B cell (primary cell): ENCODE measurements around the gene OXCT1. TPM values are rescaled to one million over a fixed set of nuclear protein-coding genes. Genes with fewer than 3 reads are reported as not detected.

Experiments used
- ATAC-seq: fragments of 200-7000 bp; cut with Tn5 transposase; one replicate; pipeline ENCODE4 v1.10.0; 2021; ENCODE audit warnings: low read depth, mild to moderate bottlenecking, moderate number of reproducible peaks, moderate library complexity
- CTCF ChIA-PET: fragments of 350-600 bp; sonication (Branson Sonifier 250); formaldehyde crosslinking; loops from one replicate; lab custom pipeline; 2021; ENCODE audit warnings: antibody characterized with exemption, inconsistent platforms; lab: Charles Lee
- POLR2A ChIA-PET: fragments of 350-600 bp; sonication (Branson Sonifier 250); formaldehyde crosslinking; loops from one replicate; lab custom pipeline; 2021; ENCODE audit warnings: antibody characterized with exemption; lab: Charles Lee
- DNase-seq: peaks from one replicate; pipeline ENCODE4 v3.0.0; 2013
- H2AFZ ChIP-seq: 2 replicates; pipeline ENCODE4 v1.6.1; 2012; ENCODE audit warnings: mild to moderate bottlenecking, low read depth, low read length; ENCODE audit not compliant: insufficient read depth, poor library complexity, severe bottlenecking
- H3K27ac ChIP-seq, 2 donors: 1 replicate in 1 of 2; 2 replicates in 1 of 2; pipeline ENCODE4 v1.5.1; 2012 to 2013; ENCODE audit warnings: low read length in 2 of 2, mild to moderate bottlenecking in 2 of 2, moderate library complexity in 1 of 2
- H3K27me3 ChIP-seq, 4 experiments: fragments of 200-600 bp in 1 of 4; sonication (generic) in 1 of 4; replicated peaks in 1 of 4; 1 replicate in 2 of 4; 2 replicates in 2 of 4; pipeline versions ENCODE4 v1.6.1 to v1.7.0; 2013 to 2016; ENCODE audit warnings: low read length in 3 of 4, mild to moderate bottlenecking in 2 of 4, mixed read lengths in 1 of 4, moderate library complexity in 1 of 4; ENCODE audit not compliant: insufficient read depth in 4 of 4, control insufficient read depth in 3 of 4; ENCODE audit errors: control extremely low read depth in 1 of 4
- H3K36me3 ChIP-seq, 2 experiments: replicated peaks in 1 of 2; 1 replicate in 1 of 2; 2 replicates in 1 of 2; pipeline versions ENCODE4 v1.6.1 to v1.7.1; 2013; ENCODE audit warnings: low read length in 1 of 2; ENCODE audit not compliant: insufficient read depth in 2 of 2, control insufficient read depth in 1 of 2; ENCODE audit errors: control extremely low read depth in 1 of 2, extremely low read depth in 1 of 2
- H3K4me1 ChIP-seq, 2 donors: fragments of 200-600 bp in 1 of 2; sonication (generic) in 1 of 2; 1 replicate in 1 of 2; 2 replicates in 1 of 2; pipeline versions ENCODE4 v1.5.1 to v1.6.1; 2013 to 2017; ENCODE audit warnings: low read length in 2 of 2; ENCODE audit not compliant: control insufficient read depth in 2 of 2, insufficient read depth in 2 of 2
- H3K4me2 ChIP-seq: replicated peaks from 2 replicates; pipeline ENCODE3; 2012; ENCODE audit warnings: mild to moderate bottlenecking, low read depth, low read length; ENCODE audit not compliant: poor library complexity, severe bottlenecking
- H3K4me3 ChIP-seq, 5 experiments: fragments of 200-600 bp in 1 of 5; sonication (generic) in 1 of 5; 1 replicate in 3 of 5; 2 replicates in 2 of 5; pipeline versions ENCODE4 v1.5.1 to v1.7.0; 2011 to 2016; ENCODE audit warnings: low read length in 4 of 5, mild to moderate bottlenecking in 4 of 5, low read depth in 2 of 5, control low read depth in 1 of 5, moderate library complexity in 1 of 5; ENCODE audit not compliant: insufficient read depth in 1 of 5; ENCODE audit errors: control extremely low read depth in 1 of 5, extremely low read depth in 1 of 5
- H3K79me2 ChIP-seq: fragments of 200-600 bp; sonication (generic); one replicate; pipeline ENCODE4 v1.6.0; 2016; ENCODE audit warnings: low read length; ENCODE audit not compliant: control insufficient read depth, insufficient read depth
- H3K9ac ChIP-seq: fragments of 200-600 bp; sonication (generic); 2 replicates; pipeline ENCODE4 v1.6.1; 2017; ENCODE audit warnings: mild to moderate bottlenecking, low read length, moderate library complexity
- H3K9me3 ChIP-seq, 3 donors: one replicate each; pipeline versions ENCODE4 v1.6.1 to v1.7.1; 2013; ENCODE audit warnings: low read length in 2 of 3; ENCODE audit not compliant: control insufficient read depth in 2 of 3, insufficient read depth in 1 of 3; ENCODE audit errors: control extremely low read depth in 1 of 3
- H4K20me1 ChIP-seq: 2 replicates; pipeline ENCODE4 v1.6.0; 2012; ENCODE audit warnings: mild to moderate bottlenecking, low read length; ENCODE audit not compliant: insufficient read depth, control insufficient read depth, poor library complexity, severe bottlenecking
- H3K27ac Mint-ChIP-seq: one replicate; pipeline ENCODE4 v1.8.0; 2021; ENCODE audit warnings: mixed read lengths
- H3K27me3 Mint-ChIP-seq: one replicate; pipeline ENCODE4 v1.8.0; 2021; ENCODE audit warnings: mixed read lengths
- H3K4me1 Mint-ChIP-seq: one replicate; pipeline ENCODE4 v1.8.0; 2021; ENCODE audit warnings: mixed read lengths
- H3K4me3 Mint-ChIP-seq: one replicate; pipeline ENCODE4 v1.8.0; 2021; ENCODE audit warnings: mixed read lengths
- H3K9me3 Mint-ChIP-seq: one replicate; pipeline ENCODE4 v1.8.0; 2022; ENCODE audit warnings: mixed read lengths; ENCODE audit not compliant: insufficient read depth
- CTCF ChIP-seq: fragments of 200-600 bp; IDR thresholded peaks from one replicate; pipeline ENCODE4 v1.8.0; 2022; ENCODE audit warnings: antibody characterized with exemption, mild to moderate bottlenecking
- EZH2 ChIP-seq: IDR thresholded peaks from 2 replicates; pipeline ENCODE4 v1.6.1; 2012; ENCODE audit warnings: borderline replicate concordance, low read depth, mild to moderate bottlenecking, moderate library complexity, low read length; ENCODE audit not compliant: insufficient read depth, poor library complexity, severe bottlenecking
- WGBS: methylation state at CpG from one replicate; pipeline ENCODE4 v1.1.5; 2013; ENCODE audit warnings: missing lambda C conversion rate; ENCODE audit not compliant: insufficient coverage; 5-methylcytosine and 5-hydroxymethylcytosine counted together
- intact Hi-C: fragments of 100-400 bp; cut with micrococcal nuclease; formaldehyde crosslinking; loops from one replicate; pipeline ENCODE4 v1.10.0; 2022
- polyA plus RNA-seq: library from polyadenylated mRNA; depleted of rRNA; stranded (reverse); fragments of >200 nt; gene quantifications from 2 replicates; pipeline ENCODE4 v1.2.3, GENCODE V29; 2012
- total RNA-seq, 2 donors: library from RNA; stranded (reverse); fragments of 120-200 nt in 1 of 2; gene quantifications; 1 replicate in 1 of 2; 2 replicates in 1 of 2; pipeline versions ENCODE4 v1.2.3 to v1.2.4, GENCODE V29; 2013 to 2022

Gene OXCT1
- total and polyA plus RNA-seq, 2 donors (not counting 1 experiment from before 2014, with no cell fraction given): 11.0 to 35.6 TPM

GRCh38 chr5:41695920-41696582 is 174.2 kb downstream of the OXCT1 start:
- POLR2A ChIA-PET: no interaction called here
- no peak overlapping the region for H3K27ac Mint-ChIP-seq

More at GRCh38 chr5:41695920-41696582, 174.2 kb downstream of the OXCT1 start:
- Mint-ChIP-seq H3K9me3 (no peaks in the 10 kb centered on the region), H3K27me3 (peaks cover 5% of the 10 kb centered on the region), H3K4me1 (no peaks in the 10 kb centered on the region), H3K4me3 (no peak overlapping the region)
- ATAC-seq (no peak), DNase-seq (no peak)
- Histone ChIP-seq H2AFZ (no peak overlapping the region), H3K9ac (no peak overlapping the region), H3K79me2 (no peaks in the 10 kb centered on the region), H4K20me1 (no peaks in the 10 kb centered on the region), H3K4me1 (no peaks in the 10 kb centered on the region), H3K9me3 (no peaks in the 10 kb centered on the region), H3K4me2 (no peak overlapping the region), H3K36me3 (no peaks in the 10 kb centered on the region), H3K27ac (no peak overlapping the region), H3K4me3 (no peak overlapping the region), H3K27me3 (no peaks in the 10 kb centered on the region)
- CTCF ChIA-PET: no interaction called here
- WGBS: 94% methylated on average over 3 of the region's 3 CpGs
- intact Hi-C loops: no loop called here
- TF ChIP-seq EZH2 (no peak), CTCF (no peak)
